HepG2 (cell line): ENCODE results near the gene VSTM5.

Source experiments
- CBX5 ChIP-seq: sonication (generic); formaldehyde crosslinking; IDR thresholded peaks from 2 replicates; pipeline ENCODE4 v1.4.0; 2020; ENCODE audit warnings: missing genetic modification reagents, borderline replicate concordance
- HOXA5 ChIP-seq: sonication (generic); formaldehyde crosslinking; IDR thresholded peaks from 2 replicates; pipeline ENCODE4 v1.4.0; 2020; ENCODE audit warnings: missing genetic modification reagents
- MYPOP ChIP-seq: sonication (generic); formaldehyde crosslinking; IDR thresholded peaks from 2 replicates; pipeline ENCODE4 v1.8.1; 2023; ENCODE audit warnings: mild to moderate bottlenecking, moderate library complexity, missing genetic modification reagents
- NFIC ChIP-seq: IDR thresholded peaks from 2 replicates; pipeline ENCODE4 v1.6.1; 2012; ENCODE audit warnings: mild to moderate bottlenecking, low read length, inconsistent platforms
- ZNF512 ChIP-seq: sonication (generic); formaldehyde crosslinking; IDR thresholded peaks from 2 replicates; pipeline ENCODE4 v1.4.0; 2020; ENCODE audit warnings: mild to moderate bottlenecking, missing genetic modification reagents

GRCh38 chr11:93783362-93783761 lies 67.1 kb downstream of the VSTM5 start:
- TF ChIP-seq CBX5 (CRISPR knock-in tag) (no peak), HOXA5 (CRISPR knock-in tag) (no peak), MYPOP (CRISPR knock-in tag) (no peak), ZNF512 (CRISPR knock-in tag) (no peak), NFIC (no peak)
